ENCODE results near the gene TNRC6A. TPM values are rescaled to one million over a fixed set of nuclear protein-coding genes. Genes with fewer than 3 reads are reported as not detected.
A peak's percentile ranks its signal among the peaks of the same experiment; 100 is the strongest.

Gene TNRC6A
- total and polyA plus RNA-seq, 9 of the 15 experiments (the other 6 are each of a cell fraction or from before 2014, with no cell fraction given): 3.4 to 32.1 (median 26.6) TPM

DNA sequence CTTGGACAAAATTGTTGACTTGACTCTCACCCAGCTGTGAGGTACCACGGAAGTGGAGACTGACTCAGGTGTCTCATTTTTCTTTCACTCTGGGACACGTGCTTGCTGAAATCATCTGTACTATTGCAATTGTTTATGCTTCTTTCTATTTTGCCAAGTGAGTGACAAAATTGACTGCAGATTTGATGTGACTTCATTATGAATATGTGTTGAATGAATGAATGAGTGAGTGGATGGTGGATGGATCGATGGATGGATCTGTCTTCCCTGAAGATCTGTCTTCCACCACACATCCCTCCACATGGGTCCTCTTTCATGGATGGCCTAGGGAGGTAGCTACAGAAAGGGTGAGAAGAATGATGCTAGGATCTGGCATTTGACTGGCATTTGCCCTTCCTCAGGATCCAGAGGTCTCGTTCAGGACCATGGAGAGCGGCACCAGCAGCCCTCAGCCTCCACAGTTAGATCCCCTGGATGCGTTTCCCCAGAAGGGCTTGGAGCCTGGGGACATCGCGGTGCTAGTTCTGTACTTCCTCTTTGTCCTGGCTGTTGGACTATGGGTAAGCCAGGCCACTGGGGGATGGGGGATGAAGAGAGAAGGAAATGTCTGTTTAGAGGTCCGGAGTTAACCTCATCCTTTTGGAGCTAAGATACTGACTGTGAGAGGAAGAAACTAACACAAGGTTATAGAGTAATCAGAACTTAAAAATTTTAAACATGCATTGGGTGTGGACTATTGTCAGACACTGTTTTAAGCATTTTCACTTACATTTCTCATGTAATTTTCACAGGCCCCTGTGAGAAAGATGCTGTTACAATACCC is 129.0 kb downstream of the TNRC6A start:
- no TSS peak for BruUV-seq (replicated peaks)
- H3K79me2 ChIP-seq (ENCODE audit: control insufficient read depth, insufficient read depth, low read length): no peaks in the 10 kb centered on the region
- H3K9me3 ChIP-seq (replicated peaks; ENCODE audit: control insufficient read depth, insufficient read depth, low read depth, low read length): no peaks in the 10 kb centered on the region
- H3K4me1 ChIP-seq (replicated peaks in 1 of 2; ENCODE audit: control insufficient read depth in 2 of 2, insufficient read depth in 2 of 2, low read length in 2 of 2): peaks cover 0 to 5% of the 10 kb centered on the region in 2 experiments; a peak in 2 of 5 replicates
- DNase-seq (ENCODE audit: extremely low read depth in 1 of 4, low spot score in 3 of 4) (peak; percentile 67 to 76 (median 74)), ATAC-seq (peak; percentile 80), FAIRE-seq (peak; percentile 67)
- no peak overlapping the region for H3K27ac ChIP-seq (ENCODE audit: extremely low read depth, low read depth, low read length)
- intact Hi-C loops (cut with micrococcal nuclease): no loop called here
- H3K4me2 ChIP-seq (ENCODE audit: insufficient read depth, low read length): no peak overlapping the region
- in situ Hi-C loops (cut with MboI): no loop called here
- H3K4me3 ChIP-seq: no peak overlapping the region
- POLR2A ChIA-PET: interaction anchor here (1.2 kb wide), 1 partner anchor 30 kb away, joined by 3 read pairs; no protein-coding TSS in a partner anchor
- no peaks in the 10 kb centered on the region for H3K36me3 ChIP-seq (ENCODE audit: control insufficient read depth, insufficient read depth, low read length)
- H3K9ac ChIP-seq (ENCODE audit: insufficient read depth in 1 of 2, low read depth in 2 of 2, low read length in 2 of 2): no peak overlapping the region; a peak in 1 of 4 replicates
- CTCF ChIA-PET (ENCODE audit: low intra/inter-chr PET ratio): no interaction called here
- WGBS (ENCODE audit: insufficient coverage, low coverage, missing lambda C conversion rate): 6% methylated on average over 9 of the region's 9 CpGs
- no peaks in the 10 kb centered on the region for H3K9me1 ChIP-seq (ENCODE audit: control insufficient read depth, insufficient read depth, low read length)
- no peaks in the 10 kb centered on the region for H4K20me1 ChIP-seq (replicated peaks; ENCODE audit: control insufficient read depth, insufficient read depth, low read length)
- no peak overlapping the region for H2AFZ ChIP-seq (ENCODE audit: low read depth, low read length)
- no peaks in the 10 kb centered on the region for H3K27me3 ChIP-seq (ENCODE audit: control insufficient read depth in 2 of 2, insufficient read depth in 2 of 2, low read length in 2 of 2)
- TF ChIP-seq EP300 (IDR thresholded peaks at IDR 0.05; ENCODE audit: low read length) (no peak), TRIM28 (IDR thresholded peaks at IDR 0.05) (no peak), SPI1 (IDR thresholded peaks at IDR 0.05; ENCODE audit: borderline replicate concordance, low read depth, low read length) (peak; percentile 31; the same call in 1 of the 2 replicates), EHMT2 (IDR thresholded peaks at IDR 0.05) (peak; percentile 97), ZEB2 (IDR thresholded peaks at IDR 0.05) (no peak), CEBPG (CRISPR knock-in tag; IDR thresholded peaks at IDR 0.05) (no peak), CEBPG (tag; conservative IDR thresholded peaks at IDR 0.05 in 1 of 2, IDR thresholded peaks at IDR 0.05 in 1 of 2) (no peak), ZNF24 (IDR thresholded peaks at IDR 0.05) (peak; percentile 78), SMAD1 (IDR thresholded peaks at IDR 0.05; ENCODE audit: low read depth, low read length, partially characterized antibody) (no peak)
- TF ChIP-seq, protein P1, sequence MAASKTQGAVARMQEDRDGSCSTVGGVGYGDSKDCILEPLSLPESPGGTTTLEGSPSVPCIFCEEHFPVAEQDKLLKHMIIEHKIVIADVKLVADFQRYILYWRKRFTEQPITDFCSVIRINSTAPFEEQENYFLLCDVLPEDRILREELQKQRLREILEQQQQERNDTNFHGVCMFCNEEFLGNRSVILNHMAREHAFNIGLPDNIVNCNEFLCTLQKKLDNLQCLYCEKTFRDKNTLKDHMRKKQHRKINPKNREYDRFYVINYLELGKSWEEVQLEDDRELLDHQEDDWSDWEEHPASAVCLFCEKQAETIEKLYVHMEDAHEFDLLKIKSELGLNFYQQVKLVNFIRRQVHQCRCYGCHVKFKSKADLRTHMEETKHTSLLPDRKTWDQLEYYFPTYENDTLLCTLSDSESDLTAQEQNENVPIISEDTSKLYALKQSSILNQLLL (CRISPR knock-in tag; IDR thresholded peaks at IDR 0.05; ENCODE audit: borderline replicate concordance): no peak
- TF ChIP-seq, protein P2, sequence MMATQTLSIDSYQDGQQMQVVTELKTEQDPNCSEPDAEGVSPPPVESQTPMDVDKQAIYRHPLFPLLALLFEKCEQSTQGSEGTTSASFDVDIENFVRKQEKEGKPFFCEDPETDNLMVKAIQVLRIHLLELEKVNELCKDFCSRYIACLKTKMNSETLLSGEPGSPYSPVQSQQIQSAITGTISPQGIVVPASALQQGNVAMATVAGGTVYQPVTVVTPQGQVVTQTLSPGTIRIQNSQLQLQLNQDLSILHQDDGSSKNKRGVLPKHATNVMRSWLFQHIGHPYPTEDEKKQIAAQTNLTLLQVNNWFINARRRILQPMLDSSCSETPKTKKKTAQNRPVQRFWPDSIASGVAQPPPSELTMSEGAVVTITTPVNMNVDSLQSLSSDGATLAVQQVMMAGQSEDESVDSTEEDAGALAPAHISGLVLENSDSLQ (IDR thresholded peaks at IDR 0.05): peak; percentile 42; the same call in 1 of the 2 replicates
- TF ChIP-seq, protein P3, sequence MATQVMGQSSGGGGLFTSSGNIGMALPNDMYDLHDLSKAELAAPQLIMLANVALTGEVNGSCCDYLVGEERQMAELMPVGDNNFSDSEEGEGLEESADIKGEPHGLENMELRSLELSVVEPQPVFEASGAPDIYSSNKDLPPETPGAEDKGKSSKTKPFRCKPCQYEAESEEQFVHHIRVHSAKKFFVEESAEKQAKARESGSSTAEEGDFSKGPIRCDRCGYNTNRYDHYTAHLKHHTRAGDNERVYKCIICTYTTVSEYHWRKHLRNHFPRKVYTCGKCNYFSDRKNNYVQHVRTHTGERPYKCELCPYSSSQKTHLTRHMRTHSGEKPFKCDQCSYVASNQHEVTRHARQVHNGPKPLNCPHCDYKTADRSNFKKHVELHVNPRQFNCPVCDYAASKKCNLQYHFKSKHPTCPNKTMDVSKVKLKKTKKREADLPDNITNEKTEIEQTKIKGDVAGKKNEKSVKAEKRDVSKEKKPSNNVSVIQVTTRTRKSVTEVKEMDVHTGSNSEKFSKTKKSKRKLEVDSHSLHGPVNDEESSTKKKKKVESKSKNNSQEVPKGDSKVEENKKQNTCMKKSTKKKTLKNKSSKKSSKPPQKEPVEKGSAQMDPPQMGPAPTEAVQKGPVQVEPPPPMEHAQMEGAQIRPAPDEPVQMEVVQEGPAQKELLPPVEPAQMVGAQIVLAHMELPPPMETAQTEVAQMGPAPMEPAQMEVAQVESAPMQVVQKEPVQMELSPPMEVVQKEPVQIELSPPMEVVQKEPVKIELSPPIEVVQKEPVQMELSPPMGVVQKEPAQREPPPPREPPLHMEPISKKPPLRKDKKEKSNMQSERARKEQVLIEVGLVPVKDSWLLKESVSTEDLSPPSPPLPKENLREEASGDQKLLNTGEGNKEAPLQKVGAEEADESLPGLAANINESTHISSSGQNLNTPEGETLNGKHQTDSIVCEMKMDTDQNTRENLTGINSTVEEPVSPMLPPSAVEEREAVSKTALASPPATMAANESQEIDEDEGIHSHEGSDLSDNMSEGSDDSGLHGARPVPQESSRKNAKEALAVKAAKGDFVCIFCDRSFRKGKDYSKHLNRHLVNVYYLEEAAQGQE (IDR thresholded peaks at IDR 0.05; ENCODE audit: borderline replicate concordance): peak; percentile 99
- TF ChIP-seq, protein P3 (CRISPR knock-in tag; IDR thresholded peaks at IDR 0.05; ENCODE audit: low read depth): peak; percentile 97
